ENCODE results near the gene LGR4. TPM values are rescaled to one million over a fixed set of nuclear protein-coding genes. Genes with fewer than 3 reads are reported as not detected.

The LGR4 gene
- polyA plus RNA-seq, 3 donors: 127 to 150 (median 149) TPM

- DNase-seq (ENCODE audit: low read depth in 3 of 3, low spot score in 2 of 3): no peak
Measured at GRCh38 chr11:27436916-27437315, 35.7 kb downstream of the LGR4 start.

GRCh38 chr11:27433742-27434141, 38.8 kb downstream of the LGR4 start:
- no peak for DNase-seq (ENCODE audit: low read depth in 3 of 3, low spot score in 2 of 3)

- no peak for DNase-seq (ENCODE audit: low read depth in 3 of 3, low spot score in 2 of 3)
Measured at GRCh38 chr11:27431808-27432207, 40.8 kb downstream of the LGR4 start.

GRCh38 chr11:27429761-27430393, 42.7 kb downstream of the LGR4 start:
- no peak for DNase-seq (ENCODE audit: low read depth in 3 of 3, low spot score in 2 of 3)

- DNase-seq (ENCODE audit: low read depth in 3 of 3, low spot score in 2 of 3): no peak
Measured at GRCh38 chr11:27427183-27427980, 45.2 kb downstream of the LGR4 start.

GRCh38 chr11:27425814-27426213, 46.8 kb downstream of the LGR4 start:
- no peak for DNase-seq (ENCODE audit: low read depth in 3 of 3, low spot score in 2 of 3)

- no peak for DNase-seq (ENCODE audit: low read depth in 3 of 3, low spot score in 2 of 3)
Measured at GRCh38 chr11:27423125-27423524, 49.5 kb downstream of the LGR4 start.

GRCh38 chr11:27421819-27422494, 50.6 kb downstream of the LGR4 start:
- no peak for DNase-seq (ENCODE audit: low read depth in 3 of 3, low spot score in 2 of 3)

GRCh38 chr11:27420722-27421572, 51.6 kb downstream of the LGR4 start:
- DNase-seq (ENCODE audit: low read depth in 3 of 3, low spot score in 2 of 3): no peak

GRCh38 chr11:27420217-27420616, 52.4 kb downstream of the LGR4 start:
- no peak for DNase-seq (ENCODE audit: low read depth in 3 of 3, low spot score in 2 of 3)

- no peak for DNase-seq (ENCODE audit: low read depth in 3 of 3, low spot score in 2 of 3)
Measured at GRCh38 chr11:27418356-27418755, 54.2 kb downstream of the LGR4 start.

GRCh38 chr11:27416568-27417176, 55.9 kb downstream of the LGR4 start:
- DNase-seq (ENCODE audit: low read depth in 3 of 3, low spot score in 2 of 3): no peak

- no peak for DNase-seq (ENCODE audit: low read depth in 3 of 3, low spot score in 2 of 3)
Measured at GRCh38 chr11:27414644-27415043, 57.9 kb downstream of the LGR4 start.

- no peak for DNase-seq (ENCODE audit: low read depth in 3 of 3, low spot score in 2 of 3)
Measured at GRCh38 chr11:27413218-27413617, 59.4 kb downstream of the LGR4 start.

- no peak for DNase-seq (ENCODE audit: low read depth in 3 of 3, low spot score in 2 of 3)
Measured at GRCh38 chr11:27412192-27412691, 60.3 kb downstream of the LGR4 start.

- no peak for DNase-seq (ENCODE audit: low read depth in 3 of 3, low spot score in 2 of 3)
Measured at GRCh38 chr11:27411328-27411727, 61.3 kb downstream of the LGR4 start.

- DNase-seq (ENCODE audit: low read depth in 3 of 3, low spot score in 2 of 3): no peak
Measured at GRCh38 chr11:27410272-27410671, 62.3 kb downstream of the LGR4 start.

GRCh38 chr11:27409742-27410141, 62.8 kb downstream of the LGR4 start:
- no peak for DNase-seq (ENCODE audit: low read depth in 3 of 3, low spot score in 2 of 3)

- DNase-seq (ENCODE audit: low read depth in 3 of 3, low spot score in 2 of 3): no peak
Measured at GRCh38 chr11:27409049-27409448, 63.5 kb downstream of the LGR4 start.

- DNase-seq (ENCODE audit: low read depth in 3 of 3, low spot score in 2 of 3): no peak
Measured at GRCh38 chr11:27408246-27408800, 64.3 kb downstream of the LGR4 start.
